DOHH2 (cell line): ENCODE results near the gene FNDC4.

Experiments used
- H3F3A ChIP-seq: fragments of 200-600 bp; sonication (generic), shearing (Covaris generic); 2 replicates; pipeline ENCODE4 v1.6.0; 2016; ENCODE audit warnings: antibody characterized with exemption, mild to moderate bottlenecking; ENCODE audit not compliant: control insufficient read depth, insufficient read depth
- H3K27ac ChIP-seq: fragments of 200-600 bp; sonication (generic); 2 replicates; pipeline ENCODE4 v1.5.1; 2014; ENCODE audit warnings: low read depth, mild to moderate bottlenecking, low read length, moderate library complexity
- H3K27me3 ChIP-seq: fragments of 200-600 bp; sonication (generic); 2 replicates; pipeline ENCODE4 v1.6.1; 2014; ENCODE audit warnings: mild to moderate bottlenecking, low read length, mixed read lengths; ENCODE audit not compliant: control insufficient read depth
- H3K36me3 ChIP-seq: fragments of 200-600 bp; sonication (generic); 2 replicates; pipeline ENCODE4 v1.6.1; 2014; ENCODE audit warnings: mild to moderate bottlenecking, low read length, moderate library complexity, mixed read lengths; ENCODE audit not compliant: control insufficient read depth
- H3K4me1 ChIP-seq: fragments of 200-600 bp; sonication (generic); 2 replicates; pipeline ENCODE4 v1.6.1; 2014; ENCODE audit warnings: mild to moderate bottlenecking, low read length, mixed read lengths; ENCODE audit not compliant: control insufficient read depth
- H3K4me2 ChIP-seq: fragments of 200-600 bp; sonication (generic); 2 replicates; pipeline ENCODE4 v1.6.0; 2014; ENCODE audit warnings: mild to moderate bottlenecking, low read length, moderate library complexity
- H3K4me3 ChIP-seq: fragments of 200-600 bp; sonication (generic); 2 replicates; pipeline ENCODE4 v1.5.1; 2014; ENCODE audit warnings: mild to moderate bottlenecking, low read length, mixed read lengths
- H3K79me2 ChIP-seq: fragments of 200-600 bp; sonication (generic); 2 replicates; pipeline ENCODE4 v1.6.1; 2014; ENCODE audit warnings: mild to moderate bottlenecking, low read length, mixed read lengths; ENCODE audit not compliant: control insufficient read depth
- H3K9me2 ChIP-seq: fragments of 200-600 bp; sonication (generic); replicated peaks from 2 replicates; pipeline ENCODE4 v1.6.1; 2014; ENCODE audit warnings: mild to moderate bottlenecking, low read length, mixed read lengths; ENCODE audit not compliant: control insufficient read depth
- H3K9me3 ChIP-seq: fragments of 200-600 bp; sonication (generic); 2 replicates; pipeline ENCODE4 v1.6.1; 2014; ENCODE audit warnings: antibody characterized with exemption, low read length, mixed read lengths; ENCODE audit not compliant: control insufficient read depth, insufficient read depth
- H4K20me1 ChIP-seq: fragments of 200-600 bp; sonication (generic); 2 replicates; pipeline ENCODE4 v1.6.0; 2014; ENCODE audit warnings: low read depth, mild to moderate bottlenecking, antibody characterized with exemption, low read length, moderate library complexity; ENCODE audit not compliant: control insufficient read depth, insufficient read depth
- CTCF ChIP-seq: fragments of 200-600 bp; sonication (generic); IDR thresholded peaks from one replicate; pipeline ENCODE4 v1.5.1; 2014; ENCODE audit warnings: antibody characterized with exemption, mild to moderate bottlenecking, low read depth, low read length; ENCODE audit not compliant: poor library complexity, severe bottlenecking
- EZH2phosphoT487 ChIP-seq: fragments of 200-600 bp; sonication (generic); IDR thresholded peaks from 2 replicates; pipeline ENCODE4 v1.6.1; 2017; ENCODE audit warnings: borderline replicate concordance, mild to moderate bottlenecking, antibody characterized with exemption, low read length, moderate library complexity, mixed read lengths

Gene FNDC4

GRCh38 chr2:27498975-27499374 is 4.0 kb upstream of the FNDC4 start:
- no peaks in the 10 kb centered on the region for H3K4me1 ChIP-seq
- H4K20me1 ChIP-seq = no peaks in the 10 kb centered on the region
- H3K9me2 ChIP-seq = no peaks in the 10 kb centered on the region
- H3K4me3 ChIP-seq = no peak overlapping the region
- H3K4me2 ChIP-seq = no peak overlapping the region
- H3K36me3 ChIP-seq = no peaks in the 10 kb centered on the region
- H3K27ac ChIP-seq = no peak overlapping the region
- H3K79me2 ChIP-seq = no peaks in the 10 kb centered on the region
- H3F3A ChIP-seq = no peaks in the 10 kb centered on the region
- peaks cover 27% of the 10 kb centered on the region for H3K27me3 ChIP-seq
- H3K9me3 ChIP-seq = no peaks in the 10 kb centered on the region
- TF ChIP-seq CTCF (no peak), EZH2phosphoT487 (no peak)

GRCh38 chr2:27497288-27497627 is 2.3 kb upstream of the FNDC4 start:
- Histone ChIP-seq H3K36me3 (no peaks in the 10 kb centered on the region), H3K9me2 (no peaks in the 10 kb centered on the region), H3K4me1 (no peaks in the 10 kb centered on the region), H3K9me3 (no peaks in the 10 kb centered on the region), H3K4me2 (no peak overlapping the region), H3F3A (no peaks in the 10 kb centered on the region), H3K27ac (no peak overlapping the region), H4K20me1 (no peaks in the 10 kb centered on the region), H3K79me2 (no peaks in the 10 kb centered on the region), H3K4me3 (no peak overlapping the region), H3K27me3 (peaks cover 27% of the 10 kb centered on the region)
- TF ChIP-seq EZH2phosphoT487 (no peak), CTCF (no peak)

- peaks cover 27% of the 10 kb centered on the region for H3K27me3 ChIP-seq
- no peak for TF ChIP-seq EZH2phosphoT487
- TF ChIP-seq CTCF = no peak
- no peaks in the 10 kb centered on the region for H3K79me2 ChIP-seq
- no peaks in the 10 kb centered on the region for H3K9me3 ChIP-seq
- H3K36me3 ChIP-seq = no peaks in the 10 kb centered on the region
- no peaks in the 10 kb centered on the region for H4K20me1 ChIP-seq
- H3K4me1 ChIP-seq = no peaks in the 10 kb centered on the region
- no peak within 1 kb of the TSS for H3K27ac ChIP-seq
- H3F3A ChIP-seq = no peaks in the 10 kb centered on the region
- no peaks in the 10 kb centered on the region for H3K9me2 ChIP-seq
- H3K4me3 ChIP-seq = no peak within 1 kb of the TSS
- no peak within 1 kb of the TSS for H3K4me2 ChIP-seq
Measured at GRCh38 chr2:27496357-27497287, 1.6 kb upstream of the FNDC4 start, which contains the start of gene GCKR. Gene GCKR (plus strand): TSS chr2:27496839. CDS start chr2:27496905, 66 bp downstream.
